ENCODE measurements around the gene B4GALT6.
A peak's percentile ranks its signal among the peaks of the same experiment; 100 is the strongest.

DNA sequence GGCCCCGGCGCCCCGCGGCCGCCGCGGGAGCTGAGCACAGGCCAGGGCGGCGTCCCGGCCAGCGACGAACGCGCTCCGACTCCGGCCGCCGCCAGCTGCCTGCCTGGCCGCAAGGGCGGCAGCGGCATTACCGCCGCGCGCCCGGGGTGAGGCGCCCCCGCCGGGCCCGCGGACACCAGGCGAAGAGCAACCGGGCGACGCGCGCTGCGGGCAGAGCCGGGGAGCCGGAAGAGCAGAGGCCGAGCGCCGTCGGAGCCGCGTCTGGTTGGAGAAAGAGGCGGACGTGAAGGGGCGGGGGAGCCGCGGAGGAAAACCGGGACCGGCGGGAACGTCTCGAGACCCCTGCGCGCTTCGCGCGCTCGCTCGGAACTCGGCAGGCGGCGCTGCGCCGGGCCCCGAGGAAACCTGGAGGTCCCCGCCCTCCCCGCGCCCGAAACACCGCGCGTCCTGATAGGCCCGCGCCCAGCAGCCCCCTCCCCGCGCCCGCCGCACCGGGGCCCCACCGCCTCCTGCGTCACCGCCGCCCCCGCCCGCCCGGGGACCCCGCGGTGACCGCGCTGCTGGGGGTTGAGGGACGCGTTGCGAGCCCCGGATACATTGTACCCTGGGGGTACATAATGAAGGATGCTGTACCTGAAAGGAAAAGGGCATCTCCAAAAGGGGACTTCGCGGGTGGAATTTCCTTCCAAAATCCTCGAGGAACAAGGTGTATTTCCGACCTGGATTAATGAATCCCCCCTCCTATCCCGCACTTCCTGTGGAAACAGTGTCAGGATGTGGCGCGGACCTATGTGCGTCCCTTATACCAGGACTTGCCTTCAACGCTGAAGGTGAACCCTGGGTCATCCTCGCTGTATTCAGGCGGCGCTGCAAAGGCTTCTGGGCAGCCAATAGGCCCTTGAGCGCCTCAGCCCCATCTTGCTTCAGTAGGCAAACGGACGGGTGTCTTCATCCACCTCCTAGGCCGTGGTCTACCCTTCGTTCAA lies 1.0 kb upstream of the B4GALT6 start:
- TF ChIP-seq MYBL2 (IDR thresholded peaks at IDR 0.05; ENCODE audit: low read depth) (no peak), MYBL2 (CRISPR knock-in tag; IDR thresholded peaks at IDR 0.05; ENCODE audit: borderline replicate concordance) (no peak), ZEB2 (IDR thresholded peaks at IDR 0.05) (no peak), CBX3 (IDR thresholded peaks at IDR 0.05; ENCODE audit: borderline replicate concordance in 1 of 2, low read length in 2 of 2) (no peak), NFRKB (IDR thresholded peaks at IDR 0.05; ENCODE audit: low read depth) (no peak), MED1 (CRISPR knock-in tag; IDR thresholded peaks at IDR 0.05; ENCODE audit: borderline replicate concordance) (no peak), EP300 (IDR thresholded peaks at IDR 0.05; ENCODE audit: low read length) (no peak), SMC3 (conservative IDR thresholded peaks at IDR 0.05; ENCODE audit: insufficient read depth, low read depth, low read length) (no peak)
- TF ChIP-seq, protein P1, sequence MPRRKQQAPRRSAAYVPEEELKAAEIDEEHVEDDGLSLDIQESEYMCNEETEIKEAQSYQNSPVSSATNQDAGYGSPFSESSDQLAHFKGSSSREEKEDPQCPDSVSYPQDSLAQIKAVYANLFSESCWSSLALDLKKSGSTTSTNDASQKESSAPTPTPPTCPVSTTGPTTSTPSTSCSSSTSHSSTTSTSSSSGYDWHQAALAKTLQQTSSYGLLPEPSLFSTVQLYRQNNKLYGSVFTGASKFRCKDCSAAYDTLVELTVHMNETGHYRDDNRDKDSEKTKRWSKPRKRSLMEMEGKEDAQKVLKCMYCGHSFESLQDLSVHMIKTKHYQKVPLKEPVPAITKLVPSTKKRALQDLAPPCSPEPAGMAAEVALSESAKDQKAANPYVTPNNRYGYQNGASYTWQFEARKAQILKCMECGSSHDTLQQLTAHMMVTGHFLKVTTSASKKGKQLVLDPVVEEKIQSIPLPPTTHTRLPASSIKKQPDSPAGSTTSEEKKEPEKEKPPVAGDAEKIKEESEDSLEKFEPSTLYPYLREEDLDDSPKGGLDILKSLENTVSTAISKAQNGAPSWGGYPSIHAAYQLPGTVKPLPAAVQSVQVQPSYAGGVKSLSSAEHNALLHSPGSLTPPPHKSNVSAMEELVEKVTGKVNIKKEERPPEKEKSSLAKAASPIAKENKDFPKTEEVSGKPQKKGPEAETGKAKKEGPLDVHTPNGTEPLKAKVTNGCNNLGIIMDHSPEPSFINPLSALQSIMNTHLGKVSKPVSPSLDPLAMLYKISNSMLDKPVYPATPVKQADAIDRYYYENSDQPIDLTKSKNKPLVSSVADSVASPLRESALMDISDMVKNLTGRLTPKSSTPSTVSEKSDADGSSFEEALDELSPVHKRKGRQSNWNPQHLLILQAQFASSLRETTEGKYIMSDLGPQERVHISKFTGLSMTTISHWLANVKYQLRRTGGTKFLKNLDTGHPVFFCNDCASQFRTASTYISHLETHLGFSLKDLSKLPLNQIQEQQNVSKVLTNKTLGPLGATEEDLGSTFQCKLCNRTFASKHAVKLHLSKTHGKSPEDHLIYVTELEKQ (CRISPR knock-in tag; IDR thresholded peaks at IDR 0.05), result no peak
- TF ChIP-seq, protein P2, sequence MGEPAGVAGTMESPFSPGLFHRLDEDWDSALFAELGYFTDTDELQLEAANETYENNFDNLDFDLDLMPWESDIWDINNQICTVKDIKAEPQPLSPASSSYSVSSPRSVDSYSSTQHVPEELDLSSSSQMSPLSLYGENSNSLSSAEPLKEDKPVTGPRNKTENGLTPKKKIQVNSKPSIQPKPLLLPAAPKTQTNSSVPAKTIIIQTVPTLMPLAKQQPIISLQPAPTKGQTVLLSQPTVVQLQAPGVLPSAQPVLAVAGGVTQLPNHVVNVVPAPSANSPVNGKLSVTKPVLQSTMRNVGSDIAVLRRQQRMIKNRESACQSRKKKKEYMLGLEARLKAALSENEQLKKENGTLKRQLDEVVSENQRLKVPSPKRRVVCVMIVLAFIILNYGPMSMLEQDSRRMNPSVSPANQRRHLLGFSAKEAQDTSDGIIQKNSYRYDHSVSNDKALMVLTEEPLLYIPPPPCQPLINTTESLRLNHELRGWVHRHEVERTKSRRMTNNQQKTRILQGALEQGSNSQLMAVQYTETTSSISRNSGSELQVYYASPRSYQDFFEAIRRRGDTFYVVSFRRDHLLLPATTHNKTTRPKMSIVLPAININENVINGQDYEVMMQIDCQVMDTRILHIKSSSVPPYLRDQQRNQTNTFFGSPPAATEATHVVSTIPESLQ (CRISPR knock-in tag; IDR thresholded peaks at IDR 0.05), result no peak
- TF ChIP-seq, protein P3, sequence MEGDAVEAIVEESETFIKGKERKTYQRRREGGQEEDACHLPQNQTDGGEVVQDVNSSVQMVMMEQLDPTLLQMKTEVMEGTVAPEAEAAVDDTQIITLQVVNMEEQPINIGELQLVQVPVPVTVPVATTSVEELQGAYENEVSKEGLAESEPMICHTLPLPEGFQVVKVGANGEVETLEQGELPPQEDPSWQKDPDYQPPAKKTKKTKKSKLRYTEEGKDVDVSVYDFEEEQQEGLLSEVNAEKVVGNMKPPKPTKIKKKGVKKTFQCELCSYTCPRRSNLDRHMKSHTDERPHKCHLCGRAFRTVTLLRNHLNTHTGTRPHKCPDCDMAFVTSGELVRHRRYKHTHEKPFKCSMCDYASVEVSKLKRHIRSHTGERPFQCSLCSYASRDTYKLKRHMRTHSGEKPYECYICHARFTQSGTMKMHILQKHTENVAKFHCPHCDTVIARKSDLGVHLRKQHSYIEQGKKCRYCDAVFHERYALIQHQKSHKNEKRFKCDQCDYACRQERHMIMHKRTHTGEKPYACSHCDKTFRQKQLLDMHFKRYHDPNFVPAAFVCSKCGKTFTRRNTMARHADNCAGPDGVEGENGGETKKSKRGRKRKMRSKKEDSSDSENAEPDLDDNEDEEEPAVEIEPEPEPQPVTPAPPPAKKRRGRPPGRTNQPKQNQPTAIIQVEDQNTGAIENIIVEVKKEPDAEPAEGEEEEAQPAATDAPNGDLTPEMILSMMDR (IDR thresholded peaks at IDR 0.05 in 2 of 3, conservative IDR thresholded peaks at IDR 0.05 in 1 of 3; ENCODE audit: insufficient read depth in 2 of 3, low read depth in 1 of 3, low read length in 3 of 3), result peak in 2 of 3 experiments; percentile 23 to 58; a peak in 4 of 6 replicates
- TF ChIP-seq, protein P4, sequence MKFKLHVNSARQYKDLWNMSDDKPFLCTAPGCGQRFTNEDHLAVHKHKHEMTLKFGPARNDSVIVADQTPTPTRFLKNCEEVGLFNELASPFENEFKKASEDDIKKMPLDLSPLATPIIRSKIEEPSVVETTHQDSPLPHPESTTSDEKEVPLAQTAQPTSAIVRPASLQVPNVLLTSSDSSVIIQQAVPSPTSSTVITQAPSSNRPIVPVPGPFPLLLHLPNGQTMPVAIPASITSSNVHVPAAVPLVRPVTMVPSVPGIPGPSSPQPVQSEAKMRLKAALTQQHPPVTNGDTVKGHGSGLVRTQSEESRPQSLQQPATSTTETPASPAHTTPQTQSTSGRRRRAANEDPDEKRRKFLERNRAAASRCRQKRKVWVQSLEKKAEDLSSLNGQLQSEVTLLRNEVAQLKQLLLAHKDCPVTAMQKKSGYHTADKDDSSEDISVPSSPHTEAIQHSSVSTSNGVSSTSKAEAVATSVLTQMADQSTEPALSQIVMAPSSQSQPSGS (CRISPR knock-in tag; IDR thresholded peaks at IDR 0.05), result no peak
